IgD-negative memory B cell (primary cell): ENCODE data around the gene GYS1. TPM values are rescaled to one million over a fixed set of nuclear protein-coding genes. Genes with fewer than 3 reads are reported as not detected.
"Not testable (repeated sequence)": the region's sequence is repeated elsewhere in the genome, so short reads cannot be mapped to it uniquely, and the experiment has no call there.

Experiments
- H3K27ac Mint-ChIP-seq, 3 donors: one replicate each; pipeline ENCODE4 v1.8.0; 2020 to 2022; ENCODE audit warnings: mild to moderate bottlenecking in 3 of 3, mixed read lengths in 3 of 3, moderate library complexity in 1 of 3
- H3K27me3 Mint-ChIP-seq: one replicate; pipeline ENCODE4 v1.8.0; 2021; ENCODE audit warnings: mixed read lengths
- H3K36me3 Mint-ChIP-seq: one replicate; pipeline ENCODE4 v1.8.0; 2020; ENCODE audit warnings: mild to moderate bottlenecking, mixed read lengths
- H3K4me1 Mint-ChIP-seq, 3 donors: one replicate each; pipeline ENCODE4 v1.8.0; 2020 to 2022; ENCODE audit warnings: mixed read lengths in 3 of 3, mild to moderate bottlenecking in 1 of 3
- H3K4me3 Mint-ChIP-seq, 4 donors: one replicate each; pipeline ENCODE4 v1.8.0; 2020 to 2022; ENCODE audit warnings: mild to moderate bottlenecking in 4 of 4, mixed read lengths in 4 of 4, moderate library complexity in 3 of 4
- H3K9me3 Mint-ChIP-seq, 3 donors: one replicate each; pipeline ENCODE4 v1.8.0; 2020 to 2021; ENCODE audit warnings: mixed read lengths in 3 of 3, mild to moderate bottlenecking in 1 of 3
- polyA plus RNA-seq: library from polyadenylated mRNA; unstranded; fragments of 300-500 nt; fragmentation: Illumina TruSeq; gene quantifications from one replicate; pipeline ENCODE4 v1.2.3, GENCODE V29; 2021

Gene GYS1
- polyA plus RNA-seq: 26.4 TPM

DNA sequence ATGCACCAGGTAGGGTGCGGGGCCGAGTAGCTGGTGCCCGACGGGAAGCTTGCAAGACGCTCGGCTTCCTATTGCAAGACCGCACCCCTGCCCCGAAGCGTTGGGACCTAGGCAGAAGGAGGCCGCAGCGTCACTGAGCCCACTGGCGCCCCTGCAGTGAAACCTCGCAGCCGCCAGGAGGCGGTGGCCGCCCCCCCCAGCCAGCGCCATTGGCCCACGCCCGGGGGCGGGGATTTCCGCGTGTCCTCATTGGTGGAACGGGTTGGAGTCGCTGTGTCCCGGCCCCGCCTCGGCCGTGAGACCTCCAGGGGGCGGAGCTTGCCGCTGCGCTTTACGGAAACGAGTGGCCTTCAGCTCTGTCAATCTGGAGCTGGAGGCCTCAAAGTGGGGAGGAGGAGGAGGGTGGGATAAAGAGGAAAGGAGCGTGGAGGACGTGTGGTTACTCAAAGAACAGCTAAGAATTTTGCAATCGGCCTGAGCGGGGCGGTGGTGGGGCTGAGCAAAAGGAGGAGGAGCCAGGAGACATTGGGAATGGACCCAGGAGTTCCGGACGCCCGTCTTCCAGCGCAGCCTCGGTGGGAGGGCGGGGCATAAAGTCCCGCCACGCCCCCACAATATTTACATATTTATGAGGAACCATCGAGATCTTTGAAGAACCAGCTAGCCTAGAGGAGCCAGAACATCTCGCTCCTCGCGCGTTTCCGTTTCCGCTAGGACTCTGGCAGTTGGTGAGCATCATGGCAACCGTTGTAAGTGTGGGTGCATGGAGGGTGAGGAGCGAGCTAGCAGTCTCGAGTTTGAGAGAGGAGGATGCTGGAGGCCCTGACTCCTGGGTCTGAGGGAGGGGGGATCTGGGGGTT is at the start of gene GYS1, which contains the start of gene RUVBL2:
Gene GYS1 (minus strand): TSS at position 135 of the 860 bp plus-strand sequence. CDS start 197 bp downstream, outside the sequence.
Gene RUVBL2 (plus strand): TSS at position 713 of the 860 bp plus-strand sequence. CDS start 25 bp downstream, at position 738.
- Mint-ChIP-seq H3K27ac (peak within 1 kb of the TSS; percentile 83 to 99 (median 93)), H3K9me3 (no peaks in the 10 kb centered on the region), H3K4me3 (peak within 1 kb of the TSS; percentile 93 to 98 (median 94)), H3K36me3 (peaks cover 5% of the 10 kb centered on the region), H3K4me1 (peaks cover 14 to 25% (median 24%) of the 10 kb centered on the region in 3 donors), H3K27me3 (no peaks in the 10 kb centered on the region)

DNA sequence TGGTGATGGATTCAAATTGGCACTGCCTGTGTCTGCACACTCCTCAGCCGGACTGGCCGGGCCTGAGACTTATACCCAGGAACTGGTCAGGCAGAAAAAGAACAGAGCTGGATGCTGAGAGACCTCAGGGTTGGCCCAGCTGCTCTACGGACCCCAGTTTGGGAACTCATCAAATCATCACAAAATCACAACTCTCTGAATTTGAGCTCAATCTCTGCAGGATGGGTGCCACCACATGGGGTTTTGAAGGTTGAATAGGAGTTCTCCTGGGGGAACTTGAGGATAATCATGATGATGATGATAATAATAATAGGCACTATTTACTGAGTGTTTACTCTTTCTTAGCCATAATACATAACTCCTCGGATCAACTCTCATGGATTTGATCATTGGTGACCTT is 49.6 kb upstream of the GYS1 start:
- not testable (repeated sequence) for H3K4me3 Mint-ChIP-seq, H3K27ac Mint-ChIP-seq, H3K4me1 Mint-ChIP-seq, H3K27me3 Mint-ChIP-seq, H3K9me3 Mint-ChIP-seq, H3K36me3 Mint-ChIP-seq

DNA sequence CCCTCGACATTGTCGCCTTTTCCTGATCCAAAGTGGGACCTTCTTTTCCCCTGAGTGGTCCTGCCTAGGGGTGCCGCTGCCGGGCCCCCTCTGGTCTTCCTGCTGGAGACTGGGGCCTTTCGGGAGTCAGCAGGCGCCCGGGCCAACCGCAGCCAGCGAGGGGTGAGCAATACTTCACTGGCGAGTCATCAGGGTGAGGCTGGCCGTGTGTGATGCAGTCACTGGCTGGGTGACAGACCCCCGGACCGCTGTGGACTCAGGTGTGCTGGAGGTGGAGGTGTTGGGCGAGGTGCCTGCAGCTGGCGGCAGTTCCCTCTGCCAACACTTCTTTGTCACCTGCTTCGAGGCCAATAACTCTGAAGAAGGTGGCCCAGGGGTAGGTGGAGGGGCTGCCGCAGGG is 49.1 kb upstream of the GYS1 start:
- H3K4me1 Mint-ChIP-seq: no peaks in the 10 kb centered on the region
- H3K36me3 Mint-ChIP-seq: peaks cover 2% of the 10 kb centered on the region
- no peaks in the 10 kb centered on the region for H3K27me3 Mint-ChIP-seq
- H3K4me3 Mint-ChIP-seq: no peak overlapping the region
- H3K9me3 Mint-ChIP-seq: no peaks in the 10 kb centered on the region
- H3K27ac Mint-ChIP-seq: no peak overlapping the region

DNA sequence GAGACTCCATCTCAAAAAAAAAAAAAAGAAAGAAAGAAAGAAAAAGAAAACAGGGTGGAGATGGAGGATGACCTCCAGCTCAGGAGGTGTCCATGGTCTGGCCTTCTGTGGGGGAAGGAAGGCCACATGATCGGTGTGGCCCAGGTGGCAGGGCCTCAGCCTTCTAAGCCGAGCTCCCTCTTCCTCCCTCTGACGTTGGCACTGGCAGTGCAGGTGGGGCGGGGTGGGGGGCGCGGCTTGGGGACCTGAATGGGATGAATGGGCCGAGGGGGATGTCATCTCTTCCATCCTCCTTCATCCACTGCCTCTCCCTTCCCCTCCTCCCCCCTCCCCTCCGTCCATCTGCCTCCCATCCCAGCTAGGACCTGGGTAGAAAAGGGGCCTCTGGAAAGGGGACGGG is 46.6 kb upstream of the GYS1 start:
- H3K9me3 Mint-ChIP-seq, H3K4me1 Mint-ChIP-seq, H3K27ac Mint-ChIP-seq, H3K4me3 Mint-ChIP-seq, H3K27me3 Mint-ChIP-seq, H3K36me3 Mint-ChIP-seq: not testable (repeated sequence)

DNA sequence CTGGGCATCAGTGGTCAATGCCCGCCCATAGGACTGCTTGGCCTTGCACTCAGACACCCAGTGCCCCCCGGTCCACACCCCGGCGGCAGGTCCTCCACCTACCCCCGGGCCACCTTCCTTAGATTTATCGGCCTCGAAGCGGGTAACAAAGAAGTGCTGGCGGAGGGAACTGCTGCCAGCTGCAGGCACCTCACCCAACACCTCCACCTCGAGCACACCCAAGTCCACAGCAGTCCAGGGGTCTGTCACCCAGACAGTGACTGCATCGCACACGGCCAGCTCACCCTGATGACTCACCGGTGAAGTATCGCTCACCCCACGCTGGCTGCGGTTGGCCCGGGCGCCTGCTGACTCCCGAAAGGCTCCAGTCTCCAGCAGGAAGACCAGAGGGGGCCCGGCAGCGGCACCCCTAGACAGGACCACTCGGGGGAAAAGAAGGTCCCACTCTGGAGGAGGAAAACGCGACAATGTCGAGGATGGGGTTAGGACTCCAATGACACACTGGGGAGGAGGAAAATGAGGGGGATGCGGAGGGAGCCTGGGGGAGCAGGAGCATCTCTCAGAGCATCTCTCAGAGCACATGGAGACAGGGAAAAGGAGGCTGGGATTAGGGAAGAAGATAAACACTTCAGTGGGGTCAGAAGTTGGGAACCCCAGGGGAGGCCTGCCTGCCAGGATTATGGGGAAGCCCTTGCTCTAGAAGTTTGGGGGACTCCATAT is 45.6 kb upstream of the GYS1 start:
- not testable (repeated sequence) for H3K9me3 Mint-ChIP-seq, H3K36me3 Mint-ChIP-seq, H3K27ac Mint-ChIP-seq, H3K27me3 Mint-ChIP-seq, H3K4me3 Mint-ChIP-seq, H3K4me1 Mint-ChIP-seq

DNA sequence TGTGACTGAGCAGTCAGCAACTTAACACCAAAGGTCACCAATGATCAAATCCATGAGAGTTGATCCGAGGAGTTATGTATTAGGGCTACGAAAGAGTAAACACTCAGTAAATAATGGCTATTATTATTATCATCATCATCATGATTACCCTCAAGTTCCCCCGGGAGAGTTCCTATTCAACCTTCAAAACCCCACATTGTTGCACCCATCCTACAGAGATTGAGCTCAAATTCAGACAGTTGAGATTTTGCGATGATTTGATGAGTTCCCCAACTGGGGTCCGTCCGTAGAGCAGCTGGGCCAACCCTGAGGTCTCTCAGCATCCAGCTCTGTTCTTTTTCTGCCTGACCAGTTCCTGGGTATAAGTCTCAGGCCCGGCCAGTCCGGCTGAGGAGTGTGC is 45.0 kb upstream of the GYS1 start:
- not testable (repeated sequence) for H3K27me3 Mint-ChIP-seq, H3K9me3 Mint-ChIP-seq, H3K36me3 Mint-ChIP-seq, H3K4me3 Mint-ChIP-seq, H3K4me1 Mint-ChIP-seq, H3K27ac Mint-ChIP-seq

DNA sequence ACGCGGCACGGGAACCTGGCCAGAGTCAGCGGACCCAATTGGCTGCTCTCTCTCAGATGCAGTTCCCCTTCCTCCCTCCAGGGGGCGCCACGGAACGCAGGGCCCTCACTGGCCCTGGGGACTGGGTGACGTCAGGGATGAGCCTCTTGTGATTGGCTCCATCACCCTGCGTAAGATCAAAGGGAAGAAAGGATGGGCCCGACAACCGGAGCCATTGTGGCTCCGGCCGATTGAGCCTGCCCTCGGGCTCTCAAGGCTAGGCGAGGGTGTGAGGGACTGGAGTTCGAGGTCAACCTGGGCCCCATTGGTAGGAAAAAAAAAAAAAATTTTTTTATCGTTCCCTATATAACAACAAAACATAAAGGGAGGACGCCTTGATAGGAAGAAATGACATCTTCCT is 43.7 kb upstream of the GYS1 start, which contains the start of gene CGB1:
Gene CGB1 (minus strand): TSS at position 81 of the 400 bp plus-strand sequence. CDS start 184 bp downstream, outside the sequence.
- H3K27me3 Mint-ChIP-seq, H3K36me3 Mint-ChIP-seq, H3K9me3 Mint-ChIP-seq, H3K4me1 Mint-ChIP-seq, H3K4me3 Mint-ChIP-seq, H3K27ac Mint-ChIP-seq: not testable (repeated sequence)

DNA sequence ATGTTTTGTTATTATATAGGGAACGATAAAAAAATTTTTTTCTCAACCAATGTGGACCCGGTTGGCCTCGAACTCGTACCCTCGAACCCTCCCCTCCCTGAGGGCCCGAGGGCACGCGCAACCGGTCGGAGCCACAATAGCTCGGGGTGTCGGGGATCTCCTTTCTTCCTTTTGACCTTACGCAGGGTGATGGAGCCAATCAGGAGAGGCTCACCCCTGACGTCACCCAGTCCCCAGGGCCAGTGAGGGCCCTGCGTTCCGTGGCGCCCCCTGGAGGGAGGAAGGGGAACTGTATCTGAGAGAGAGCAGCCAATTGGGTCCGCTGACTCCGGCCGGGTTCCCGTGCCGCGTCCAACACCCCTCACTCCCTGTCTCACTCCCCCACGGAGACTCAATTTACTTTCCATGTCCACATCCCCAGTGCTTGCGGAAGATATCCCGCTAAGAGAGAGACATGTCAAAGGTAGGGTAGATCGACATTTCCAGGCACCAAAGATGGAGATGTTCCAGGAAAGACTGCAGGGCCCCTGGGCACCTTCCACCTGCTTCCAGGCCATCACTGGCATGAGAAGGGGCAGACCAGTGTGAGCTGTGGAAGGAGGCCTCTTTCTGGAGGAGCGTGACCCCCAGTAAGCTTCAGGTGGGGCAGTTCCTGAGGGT is 38.7 kb upstream of the GYS1 start, which contains the start of gene CGB2:
Gene CGB2 (plus strand): TSS at position 249 of the 660 bp plus-strand sequence. CDS start 206 bp downstream, at position 455.
- H3K9me3 Mint-ChIP-seq, H3K4me1 Mint-ChIP-seq, H3K36me3 Mint-ChIP-seq, H3K27ac Mint-ChIP-seq, H3K27me3 Mint-ChIP-seq, H3K4me3 Mint-ChIP-seq: not testable (repeated sequence)

DNA sequence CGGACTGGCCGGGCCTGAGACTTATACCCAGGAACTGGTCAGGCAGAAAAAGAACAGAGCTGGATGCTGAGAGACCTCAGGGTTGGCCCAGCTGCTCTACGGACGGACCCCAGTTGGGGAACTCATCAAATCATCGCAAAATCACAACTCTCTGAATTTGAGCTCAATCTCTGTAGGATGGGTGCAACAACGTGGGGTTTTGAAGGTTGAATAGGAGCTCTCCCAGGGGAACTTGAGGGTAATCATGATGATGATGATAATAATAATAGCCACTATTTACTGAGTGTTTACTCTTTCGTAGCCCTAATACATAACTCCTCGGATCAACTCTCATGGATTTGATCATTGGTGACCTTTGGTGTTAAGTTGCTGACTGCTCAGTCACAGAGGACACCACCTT is 37.2 kb upstream of the GYS1 start:
- H3K27me3 Mint-ChIP-seq, H3K4me1 Mint-ChIP-seq, H3K36me3 Mint-ChIP-seq, H3K4me3 Mint-ChIP-seq, H3K27ac Mint-ChIP-seq, H3K9me3 Mint-ChIP-seq: not testable (repeated sequence)

DNA sequence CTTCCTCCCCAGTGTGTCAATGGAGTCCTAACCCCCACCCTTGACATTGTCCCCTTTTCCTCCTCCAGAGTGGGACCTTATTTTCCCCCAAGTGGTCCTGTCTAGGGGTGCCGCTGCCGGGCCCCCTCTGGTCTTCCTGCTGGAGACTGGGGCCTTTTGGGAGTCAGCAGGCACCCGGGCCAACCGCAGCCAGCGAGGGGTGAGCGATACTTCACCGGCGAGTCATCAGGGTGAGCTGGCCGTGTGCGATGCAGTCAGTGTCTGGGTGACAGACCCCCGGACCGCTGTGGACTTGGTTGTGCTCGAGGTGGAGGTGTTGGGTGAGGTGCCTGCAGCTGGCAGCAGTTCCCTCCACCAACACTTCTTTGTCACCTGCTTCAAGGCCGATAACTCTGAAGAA is 36.6 kb upstream of the GYS1 start:
- H3K4me1 Mint-ChIP-seq, H3K4me3 Mint-ChIP-seq, H3K9me3 Mint-ChIP-seq, H3K27me3 Mint-ChIP-seq, H3K27ac Mint-ChIP-seq, H3K36me3 Mint-ChIP-seq: not testable (repeated sequence)

DNA sequence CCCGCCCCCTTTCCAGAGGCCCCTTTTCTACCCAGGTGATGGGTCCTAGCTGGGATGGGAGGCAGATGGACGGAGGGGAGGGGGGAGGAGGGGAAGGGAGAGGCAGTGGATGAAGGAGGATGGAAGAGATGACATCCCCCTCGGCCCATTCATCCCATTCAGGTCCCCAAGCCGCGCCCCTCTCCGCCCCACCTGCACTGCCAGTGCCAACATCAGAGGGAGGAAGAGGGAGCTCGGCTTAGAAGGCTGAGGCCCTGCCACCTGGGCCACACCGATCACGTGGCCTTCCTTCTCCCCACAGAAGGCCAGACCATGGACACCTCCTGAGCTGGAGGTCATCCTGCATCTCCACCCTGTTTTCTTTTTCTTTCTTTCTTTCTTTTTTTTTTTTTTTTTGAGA is 35.6 kb upstream of the GYS1 start:
- H3K4me1 Mint-ChIP-seq, H3K27me3 Mint-ChIP-seq, H3K36me3 Mint-ChIP-seq, H3K27ac Mint-ChIP-seq, H3K4me3 Mint-ChIP-seq, H3K9me3 Mint-ChIP-seq: not testable (repeated sequence)

DNA sequence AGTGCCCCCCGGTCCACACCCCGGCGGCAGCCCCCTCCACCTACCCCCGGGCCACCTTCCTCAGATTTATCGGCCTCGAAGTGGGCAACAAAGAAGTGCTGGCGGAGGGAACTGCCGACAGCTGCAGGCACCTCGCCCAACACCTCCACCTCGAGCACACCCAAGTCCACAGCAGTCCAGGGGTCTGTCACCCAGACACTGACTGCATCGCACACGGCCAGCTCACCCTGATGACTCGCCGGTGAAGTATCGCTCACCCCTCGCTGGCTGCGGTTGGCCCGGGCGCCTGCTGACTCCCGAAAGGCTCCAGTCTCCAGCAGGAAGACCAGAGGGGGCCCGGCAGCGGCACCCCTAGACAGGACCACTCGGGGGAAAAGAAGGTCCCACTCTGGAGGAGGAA is 32.5 kb upstream of the GYS1 start:
- not testable (repeated sequence) for H3K9me3 Mint-ChIP-seq, H3K4me3 Mint-ChIP-seq, H3K27ac Mint-ChIP-seq, H3K27me3 Mint-ChIP-seq, H3K36me3 Mint-ChIP-seq
- peaks cover 5 to 11% (median 8%) of the 10 kb centered on the region in 3 donors for H3K4me1 Mint-ChIP-seq

DNA sequence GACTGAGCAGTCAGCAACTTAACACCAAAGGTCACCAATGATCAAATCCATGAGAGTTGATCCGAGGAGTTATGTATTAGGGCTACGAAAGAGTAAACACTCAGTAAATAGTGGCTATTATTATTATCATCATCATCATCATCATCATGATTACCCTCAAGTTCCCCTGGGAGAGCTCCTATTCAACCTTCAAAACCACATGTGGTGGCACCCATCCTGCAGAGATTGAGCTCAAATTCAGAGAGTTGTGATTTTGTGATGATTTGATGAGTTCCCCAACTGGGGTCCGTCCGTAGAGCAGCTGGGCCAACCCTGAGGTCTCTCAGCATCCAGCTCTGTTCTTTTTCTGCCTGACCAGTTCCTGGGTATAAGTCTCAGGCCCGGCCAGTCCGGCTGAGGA is 32.0 kb upstream of the GYS1 start:
- H3K27me3 Mint-ChIP-seq, H3K4me3 Mint-ChIP-seq, H3K27ac Mint-ChIP-seq, H3K36me3 Mint-ChIP-seq, H3K9me3 Mint-ChIP-seq: not testable (repeated sequence)
- H3K4me1 Mint-ChIP-seq: peaks cover 5 to 14% (median 10%) of the 10 kb centered on the region in 3 donors

DNA sequence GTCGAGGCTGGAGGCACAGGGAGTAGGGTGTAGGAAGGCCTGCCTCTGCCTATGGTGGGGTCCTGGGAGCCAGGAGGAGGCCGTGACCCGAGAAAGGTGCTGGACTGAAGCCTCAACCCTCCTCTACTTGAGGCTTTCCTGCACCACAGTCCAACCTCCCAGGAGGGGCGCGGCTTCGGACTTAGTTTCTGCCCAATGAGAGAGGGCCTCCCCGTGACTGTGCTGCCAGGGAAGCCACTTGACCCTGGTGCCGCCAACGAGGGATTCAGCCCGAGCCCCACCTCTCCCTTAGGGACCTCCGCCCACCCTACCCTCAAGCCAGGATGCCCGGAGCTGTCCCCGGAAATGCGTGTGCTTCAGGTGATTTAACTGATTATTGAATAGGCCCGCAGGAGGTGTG is 31.1 kb upstream of the GYS1 start, which contains the start of gene CGB3:
Gene CGB3 (minus strand): TSS at position 101 of the 400 bp plus-strand sequence. CDS start 362 bp downstream, outside the sequence.
- H3K4me1 Mint-ChIP-seq: peaks cover 7 to 15% (median 14%) of the 10 kb centered on the region in 3 donors
- not testable (repeated sequence) for H3K4me3 Mint-ChIP-seq, H3K27ac Mint-ChIP-seq, H3K27me3 Mint-ChIP-seq, H3K36me3 Mint-ChIP-seq, H3K9me3 Mint-ChIP-seq

DNA sequence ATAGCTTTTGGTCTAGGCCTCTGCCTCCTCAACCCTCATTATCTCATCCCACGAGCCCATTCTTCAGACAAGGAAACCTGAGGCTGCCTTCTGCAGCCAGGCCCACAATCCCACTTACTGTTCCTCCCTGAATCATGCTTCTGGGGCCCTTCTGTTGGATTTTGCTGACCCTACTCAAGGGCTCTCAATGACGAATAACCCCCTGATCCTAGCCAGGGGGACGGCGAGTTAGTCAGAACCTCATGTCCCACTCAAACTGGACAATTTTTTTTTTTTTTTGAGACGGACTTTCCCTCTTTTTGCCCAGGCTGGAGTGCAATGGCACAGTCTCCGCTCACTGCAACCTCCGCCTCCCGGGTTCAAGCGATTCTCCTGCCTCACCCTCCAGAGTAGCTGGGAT is 29.0 kb upstream of the GYS1 start:
- no peak overlapping the region for H3K27ac Mint-ChIP-seq
- peaks cover 1% of the 10 kb centered on the region for H3K36me3 Mint-ChIP-seq

More for the DNA sequence above, 29.0 kb upstream of the GYS1 start:
- peak overlapping the region in 1 of 4 donors; percentile 86 for H3K4me3 Mint-ChIP-seq
- H3K4me1 Mint-ChIP-seq: peaks cover 10 to 18% (median 18%) of the 10 kb centered on the region in 3 donors
- H3K27me3 Mint-ChIP-seq: peaks cover 5% of the 10 kb centered on the region
- no peaks in the 10 kb centered on the region for H3K9me3 Mint-ChIP-seq
